HepG2 (cell line): Measurements from ENCODE around the gene TLX1. TPM values are rescaled to one million over a fixed set of nuclear protein-coding genes. Genes with fewer than 3 reads are reported as not detected.

ENCODE experiments used
- ATAC-seq: fragments of 200-7000 bp; cut with Tn5 transposase; 3 replicates; pipeline ENCODE4 v1.9.1; 2020; ENCODE audit warnings: mild to moderate bottlenecking, moderate library complexity
- BruUV-seq: library from RNA; stranded (reverse); fragments of 400-500 nt; replicated peaks from 2 replicates; lab custom pipeline; 2021; lab: Mats Ljungman, UMichigan
- CTCF ChIA-PET: fragments of 300-600 bp; formaldehyde crosslinking; extraction: SDS; loops from one replicate; lab custom pipeline; 2021; ENCODE audit warnings: low total read pairs, inconsistent platforms, low intra/inter-chr PET ratio; lab: Yijun Ruan, JAX
- POLR2A ChIA-PET: fragments of 350-600 bp; sonication (Branson Sonifier 250); formaldehyde crosslinking; loops from one replicate; lab custom pipeline; 2020; ENCODE audit warnings: antibody characterized with exemption, inconsistent platforms; lab: Yijun Ruan, JAX
- DNase-seq: peaks from one replicate; pipeline ENCODE4 v3.0.0-alpha.2; 2015; ENCODE audit warnings: low spot score
- FAIRE-seq: peaks from 3 replicates; lab custom pipeline; 2011; peaks lifted over from hg19 to GRCh38; lab: Jason Lieb, UNC
- H2AFZ ChIP-seq: one replicate; pipeline ENCODE4 v1.6.1; 2011; ENCODE audit warnings: low read length, inconsistent platforms
- H3K27ac ChIP-seq: fragments of 300-600 bp; 3 replicates; pipeline ENCODE4 v1.8.0; 2011; ENCODE audit warnings: mixed run types, mild to moderate bottlenecking, mixed read lengths, low read length, inconsistent platforms; ENCODE audit not compliant: insufficient read depth; ENCODE audit errors: extremely low read length
- H3K27me3 ChIP-seq, 2 experiments: fragments of 200-600 bp in 1 of 2; 2 replicates in 1 of 2; 3 replicates in 1 of 2; pipeline versions ENCODE4 v1.6.0 to v1.8.0; 2011; ENCODE audit warnings: low read length in 2 of 2, mild to moderate bottlenecking in 2 of 2, moderate library complexity in 2 of 2, inconsistent platforms in 1 of 2; ENCODE audit not compliant: insufficient read depth in 2 of 2, control insufficient read depth in 1 of 2
- H3K36me3 ChIP-seq, 2 experiments: fragments of 200-600 bp in 1 of 2; replicated peaks in 1 of 2; 2 replicates in 1 of 2; 3 replicates in 1 of 2; pipeline versions ENCODE4 v1.5.1 to v1.8.0; 2011; ENCODE audit warnings: low read length in 2 of 2, inconsistent platforms in 1 of 2; ENCODE audit not compliant: insufficient read depth in 2 of 2, control insufficient read depth in 1 of 2
- H3K4me1 ChIP-seq: 2 replicates; pipeline ENCODE4 v1.5.1; 2012; ENCODE audit warnings: low read length, inconsistent platforms; ENCODE audit not compliant: insufficient read depth
- H3K4me2 ChIP-seq: 2 replicates; pipeline ENCODE4 v1.6.0; 2011; ENCODE audit warnings: low read depth, low read length, inconsistent platforms
- H3K4me3 ChIP-seq, 3 experiments: fragments of 200-600 bp in 1 of 3; sonication (generic), shearing (Covaris generic) in 1 of 3; replicated peaks in 1 of 3; 2 replicates each; pipeline ENCODE4 v1.5.1; 2011 to 2016; ENCODE audit warnings: low read length in 3 of 3, inconsistent platforms in 2 of 3, low read depth in 2 of 3, mild to moderate bottlenecking in 2 of 3, control low read depth in 1 of 3, mixed read lengths in 1 of 3; ENCODE audit not compliant: insufficient read depth in 1 of 3
- H3K79me2 ChIP-seq: one replicate; pipeline ENCODE4 v1.6.1; 2011; ENCODE audit warnings: low read length, inconsistent platforms; ENCODE audit not compliant: insufficient read depth
- H3K9ac ChIP-seq: 2 replicates; pipeline ENCODE4 v1.6.0; 2011; ENCODE audit warnings: mild to moderate bottlenecking, low read depth, low read length, inconsistent platforms; ENCODE audit not compliant: insufficient read depth
- H3K9me3 ChIP-seq: 2 replicates; pipeline ENCODE4 v1.5.1; 2012; ENCODE audit warnings: mild to moderate bottlenecking, low read length
- H4K20me1 ChIP-seq: 2 replicates; pipeline ENCODE4 v1.6.0; 2011; ENCODE audit warnings: inconsistent platforms, mild to moderate bottlenecking, low read length, moderate library complexity; ENCODE audit not compliant: insufficient read depth
- ARHGAP35 ChIP-seq: sonication (generic); formaldehyde crosslinking; IDR thresholded peaks from 2 replicates; pipeline ENCODE4 v1.9.0; 2022; ENCODE audit warnings: mild to moderate bottlenecking, inconsistent platforms, moderate library complexity, missing genetic modification reagents, borderline replicate concordance
- ATF1 ChIP-seq: IDR thresholded peaks from 2 replicates; pipeline ENCODE4 v1.6.1; 2016; ENCODE audit warnings: mild to moderate bottlenecking, control low read depth
- CBX1 ChIP-seq: IDR thresholded peaks from one replicate; pipeline ENCODE4 v1.6.1; 2016; ENCODE audit warnings: antibody characterized with exemption, low read depth
- DDIT3 ChIP-seq: sonication (generic); formaldehyde crosslinking; IDR thresholded peaks from 2 replicates; pipeline ENCODE4 v1.4.0; 2020; ENCODE audit warnings: mild to moderate bottlenecking, missing genetic modification reagents
- FOSL2 ChIP-seq: sonication (generic); formaldehyde crosslinking; IDR thresholded peaks from 2 replicates; pipeline ENCODE4 v1.4.0; 2020; ENCODE audit warnings: missing genetic modification reagents
- GMEB1 ChIP-seq: sonication (generic); formaldehyde crosslinking; IDR thresholded peaks from 2 replicates; pipeline ENCODE4 v1.5.1; 2020; ENCODE audit warnings: missing genetic modification reagents, mild to moderate bottlenecking, borderline replicate concordance
- IKZF1 ChIP-seq: fragments of 450-650 bp; IDR thresholded peaks from 2 replicates; pipeline ENCODE4 v1.7.1; 2016
- LCORL ChIP-seq, 2 experiments: fragments of 450-650 bp in 1 of 2; sonication (generic) in 1 of 2; formaldehyde crosslinking in 1 of 2; IDR thresholded peaks; 2 replicates each; pipeline versions ENCODE4 v1.5.0 to v1.6.1; 2017 to 2020; ENCODE audit warnings: antibody characterized with exemption in 1 of 2, missing genetic modification reagents in 1 of 2
- NCOA1 ChIP-seq: sonication (generic); formaldehyde crosslinking; IDR thresholded peaks from 2 replicates; pipeline ENCODE4 v1.9.0; 2021; ENCODE audit warnings: missing genetic modification reagents
- NFKBIZ ChIP-seq: IDR thresholded peaks from 2 replicates; pipeline ENCODE4 v1.6.1; 2018; ENCODE audit warnings: missing genetic modification reagents, missing compliant biosample characterization
- PCBP1 ChIP-seq: fragments of 200-400 bp; formaldehyde crosslinking; IDR thresholded peaks from 2 replicates; pipeline ENCODE4 v1.6.1; 2017; ENCODE audit warnings: mild to moderate bottlenecking, low read depth, low read length, borderline replicate concordance
- RARA ChIP-seq: IDR thresholded peaks from 2 replicates; pipeline ENCODE4 v1.6.1; 2016; ENCODE audit warnings: missing genetic modification reagents, missing compliant biosample characterization
- REPIN1 ChIP-seq: sonication (generic); formaldehyde crosslinking; IDR thresholded peaks from 2 replicates; pipeline ENCODE4 v1.8.0; 2022; ENCODE audit warnings: missing genetic modification reagents, low read depth, mild to moderate bottlenecking, borderline replicate concordance
- TBL1XR1 ChIP-seq: fragments of 150-350 bp; IDR thresholded peaks from 2 replicates; pipeline ENCODE4 v1.6.1; 2014; ENCODE audit warnings: borderline replicate concordance, low read length; ENCODE audit not compliant: partially characterized antibody
- TRAFD1 ChIP-seq: sonication (generic); formaldehyde crosslinking; IDR thresholded peaks from 2 replicates; pipeline ENCODE4 v1.5.1; 2020; ENCODE audit warnings: missing genetic modification reagents, mild to moderate bottlenecking, borderline replicate concordance
- ZNF292 ChIP-seq: sonication (generic); formaldehyde crosslinking; IDR thresholded peaks from 2 replicates; pipeline ENCODE4 v1.8.1; 2022; ENCODE audit warnings: mild to moderate bottlenecking, low read depth, missing genetic modification reagents, borderline replicate concordance
- ZNF569 ChIP-seq: sonication (generic); formaldehyde crosslinking; IDR thresholded peaks from 2 replicates; pipeline ENCODE4 v1.5.0; 2020; ENCODE audit warnings: mild to moderate bottlenecking, missing genetic modification reagents, moderate library complexity, borderline replicate concordance
- ZNF670 ChIP-seq: sonication (generic); formaldehyde crosslinking; IDR thresholded peaks from 2 replicates; pipeline ENCODE4 v1.8.0; 2022; ENCODE audit warnings: mild to moderate bottlenecking, missing genetic modification reagents, borderline replicate concordance
- ZNF703 ChIP-seq: sonication (generic); formaldehyde crosslinking; IDR thresholded peaks from 2 replicates; pipeline ENCODE4 v1.5.1; 2020; ENCODE audit warnings: missing genetic modification reagents, mild to moderate bottlenecking, moderate library complexity, borderline replicate concordance
- ZNF879 ChIP-seq: sonication (generic); formaldehyde crosslinking; IDR thresholded peaks from 2 replicates; pipeline ENCODE4 v1.8.1; 2023; ENCODE audit warnings: missing genetic modification reagents
- WGBS: methylation state at CpG from one replicate; pipeline ENCODE4 v1.1.6; 2017; ENCODE audit warnings: low lambda C conversion rate; 5-methylcytosine and 5-hydroxymethylcytosine counted together
- in situ Hi-C: cut with HindIII; loops from 2 replicates; pipeline ENCODE4 v1.10.0; 2017; ENCODE audit warnings: low pct_unique_long_range_greater_than_20kb; ENCODE audit not compliant: extremely low pct_ligation_motif_present
- intact Hi-C: fragments of 100-400 bp; cut with micrococcal nuclease; formaldehyde crosslinking; loops from one replicate; pipeline ENCODE4 v1.10.0; 2022; ENCODE audit not compliant: unreplicated experiment
- polyA plus RNA-seq, 8 experiments: library from polyadenylated mRNA; depleted of rRNA in 3 of 8; stranded (reverse) in 7 of 8; unstranded in 1 of 8; fragments of >200 nt; fragmentation: Illumina TruSeq in 4 of 8; extraction: Trizol in 4 of 8; gene quantifications; 2 replicates each; pipeline versions ENCODE4 v1.2.1 to v1.2.3, GENCODE V29; 2011 to 2016; ENCODE audit warnings: low read depth in 4 of 8, missing spikeins in 1 of 8, mixed read lengths in 1 of 8; ENCODE audit not compliant: insufficient read depth in 1 of 8
- total RNA-seq, 5 experiments: library from RNA; depleted of rRNA; stranded (reverse); fragments of >200 nt; fragmentation: Illumina TruSeq; extraction: Trizol; gene quantifications; 2 replicates each; pipeline ENCODE4 v1.2.3, GENCODE V29; 2016; ENCODE audit warnings: low read depth in 1 of 5

The TLX1 gene
- total and polyA plus RNA-seq, 2 of the 13 experiments (the other 11 are each of a cell fraction or from before 2014, with no cell fraction given) = 0.07 to 0.26 TPM

GRCh38 chr10:101136708-101137121, 5.6 kb downstream of the TLX1 start:
- Histone ChIP-seq H3K27me3 (peaks cover 20 to 66% of the 10 kb centered on the region in 2 experiments), H3K4me1 (peaks cover 33% of the 10 kb centered on the region), H3K27ac (no peak overlapping the region), H3K9ac (no peak overlapping the region), H4K20me1 (no peaks in the 10 kb centered on the region), H3K4me3 (no peak overlapping the region), H3K4me2 (no peak overlapping the region), H3K36me3 (no peaks in the 10 kb centered on the region), H3K9me3 (no peaks in the 10 kb centered on the region), H3K79me2 (no peaks in the 10 kb centered on the region), H2AFZ (no peak overlapping the region)
- DNase-seq (no peak), ATAC-seq (no peak), FAIRE-seq (no peak)
- 72% methylated on average over 23 of the region's 26 CpGs for WGBS
- BruUV-seq = no TSS peak
- TF ChIP-seq PCBP1 (no peak), ZNF569 (CRISPR knock-in tag) (no peak), DDIT3 (CRISPR knock-in tag) (no peak), REPIN1 (CRISPR knock-in tag) (no peak), TBL1XR1 (no peak), ZNF879 (no peak), NFKBIZ (no peak), RARA (no peak), FOSL2 (CRISPR knock-in tag) (no peak), LCORL (IDR thresholded peaks at IDR 0.05) (no peak), LCORL (CRISPR knock-in tag; IDR thresholded peaks at IDR 0.05) (no peak), IKZF1 (no peak), CBX1 (no peak), ARHGAP35 (CRISPR knock-in tag) (no peak), ATF1 (CRISPR knock-in tag) (no peak), ZNF703 (CRISPR knock-in tag) (no peak), TRAFD1 (no peak), ZNF670 (CRISPR knock-in tag) (no peak), GMEB1 (CRISPR knock-in tag) (no peak), NCOA1 (CRISPR knock-in tag) (no peak), ZNF292 (no peak)
- in situ Hi-C loops = no loop called here
- POLR2A ChIA-PET = no interaction called here
- intact Hi-C loops = no loop called here
- CTCF ChIA-PET = no interaction called here
